GM18526 (cell line): ENCODE data around the gene LKAAEAR1.

ENCODE experiments used
- POLR2A ChIP-seq: IDR thresholded peaks from 3 replicates; pipeline ENCODE4 v1.6.1; 2011; ENCODE audit not compliant: insufficient read length; ENCODE audit errors: extremely low read depth

Gene LKAAEAR1

GRCh38 chr20:64047046-64047389, 37.2 kb downstream of the LKAAEAR1 start:
- TF ChIP-seq POLR2A: no peak

DNA sequence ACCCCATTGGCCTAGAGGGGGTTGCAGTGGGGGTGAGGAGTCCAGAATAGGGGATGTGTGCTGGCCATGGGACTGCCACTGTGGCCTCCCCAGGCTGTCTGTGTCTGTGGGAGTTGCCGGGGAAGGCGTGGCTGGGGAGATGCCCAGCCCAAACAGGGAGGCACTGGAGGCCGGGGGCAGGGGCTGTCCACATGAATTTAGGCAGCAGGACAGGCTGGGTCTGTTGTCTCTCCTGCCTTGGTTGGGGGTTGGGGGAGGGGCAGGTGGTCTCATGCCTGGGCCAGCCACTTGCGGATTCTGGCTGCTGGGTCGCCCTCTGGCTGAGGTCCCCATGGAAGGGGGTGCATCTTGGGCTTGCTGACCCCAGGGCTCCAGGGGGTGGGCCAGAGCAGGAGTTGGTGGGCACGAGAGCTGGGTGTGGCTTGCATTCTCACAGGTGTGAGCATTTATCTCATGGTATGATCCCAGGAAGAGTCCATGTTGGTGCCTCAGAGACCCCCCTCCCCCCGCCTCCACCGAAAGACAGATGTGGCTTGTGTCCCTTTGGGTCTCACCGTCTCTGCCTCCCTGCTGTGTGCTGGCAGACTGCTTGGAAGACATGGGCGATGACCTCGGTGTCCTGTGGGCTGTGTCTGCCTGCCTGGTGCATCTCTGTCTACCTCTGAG, 38.7 kb downstream of the LKAAEAR1 start:
- TF ChIP-seq POLR2A: no peak

GRCh38 chr20:64044484-64045247, 39.5 kb downstream of the LKAAEAR1 start:
- no peak for TF ChIP-seq POLR2A

DNA sequence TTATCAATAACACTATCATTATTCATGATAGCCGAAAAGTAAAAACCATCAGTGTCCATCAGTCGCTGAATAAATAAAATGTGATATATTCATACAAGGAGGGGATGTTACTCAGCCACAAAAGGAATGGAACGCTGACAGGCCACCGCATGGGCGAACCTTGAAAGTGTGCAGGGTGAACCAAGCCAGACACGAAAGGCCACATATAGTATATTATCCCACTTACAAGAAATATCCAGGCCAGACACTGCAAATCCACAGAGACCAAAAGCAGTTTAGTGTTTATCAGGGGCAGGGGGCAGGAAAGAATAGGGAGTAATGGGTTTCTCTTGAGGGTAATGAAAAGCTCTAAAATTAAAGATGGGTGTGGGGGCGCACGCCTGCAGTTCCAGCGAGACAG, 40.4 kb downstream of the LKAAEAR1 start:
- TF ChIP-seq POLR2A: no peak

GRCh38 chr20:64042054-64042781, 42.0 kb downstream of the LKAAEAR1 start:
- peak; percentile 15 for TF ChIP-seq POLR2A

GRCh38 chr20:64041781-64042053, 42.5 kb downstream of the LKAAEAR1 start:
- TF ChIP-seq POLR2A: no peak

GRCh38 chr20:64041040-64041780, 43.0 kb downstream of the LKAAEAR1 start:
- no peak for TF ChIP-seq POLR2A

- TF ChIP-seq POLR2A: no peak
These were observed 43.8 kb downstream of the LKAAEAR1 start for GRCh38 chr20:64040231-64041039.

- TF ChIP-seq POLR2A: no peak
These were observed 44.7 kb downstream of the LKAAEAR1 start for GRCh38 chr20:64039293-64040160.

- no peak for TF ChIP-seq POLR2A
These were observed 45.5 kb downstream of the LKAAEAR1 start for GRCh38 chr20:64038565-64039292.

- TF ChIP-seq POLR2A: no peak
These were observed 46.0 kb downstream of the LKAAEAR1 start for GRCh38 chr20:64038224-64038564.

DNA sequence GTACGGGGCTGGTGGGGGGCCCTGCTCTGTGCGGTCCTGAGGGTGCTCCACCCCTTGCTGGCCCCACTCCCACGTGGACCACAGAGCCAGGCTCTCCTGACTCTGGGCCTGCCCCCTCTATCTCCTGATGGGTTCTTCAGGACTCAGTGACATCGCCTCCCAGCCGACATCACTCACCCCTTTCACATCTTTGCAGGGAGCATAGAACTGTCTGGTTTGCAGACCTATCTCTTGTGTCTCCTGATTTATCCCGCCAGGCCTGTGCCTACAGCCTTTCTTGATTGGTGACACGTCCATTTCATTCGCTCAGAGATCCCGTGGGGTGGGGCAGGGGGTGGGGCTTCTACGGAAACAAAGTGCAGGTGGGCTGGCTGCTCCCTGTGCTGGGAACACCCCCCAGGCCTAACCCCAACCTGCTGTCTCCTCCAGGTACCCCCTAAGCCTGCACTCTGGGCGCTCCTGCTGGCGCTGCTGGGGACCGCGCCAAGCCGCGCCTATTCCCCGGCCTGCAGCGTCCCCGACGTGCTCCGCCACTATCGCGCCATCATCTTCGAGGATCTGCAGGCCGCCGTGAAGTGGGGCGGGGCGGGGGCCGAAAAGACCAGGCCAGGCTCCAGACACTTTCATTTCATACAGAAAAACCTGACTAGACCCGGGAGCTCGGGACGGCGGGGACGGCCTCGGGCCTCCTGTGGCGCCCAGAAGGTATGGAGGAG, 46.5 kb downstream of the LKAAEAR1 start:
- TF ChIP-seq POLR2A: no peak

DNA sequence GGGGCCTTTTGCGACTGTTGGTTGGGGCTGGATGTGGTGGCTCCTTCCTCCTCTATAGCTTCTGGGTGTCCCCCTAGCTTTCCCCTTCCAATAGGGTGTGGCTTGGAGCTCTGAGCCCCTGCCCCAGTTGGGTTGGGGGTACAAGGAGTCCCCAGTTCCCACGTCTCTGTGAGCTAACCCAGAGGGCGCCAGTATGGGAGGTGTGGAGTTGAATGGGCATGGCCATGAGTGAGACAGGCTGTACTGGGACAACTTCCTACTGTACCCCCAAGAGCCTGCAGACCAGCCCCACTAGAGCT, 47.0 kb downstream of the LKAAEAR1 start:
- TF ChIP-seq POLR2A: no peak
